Measurements from ENCODE around the gene EEFSEC. TPM values are rescaled to one million over a fixed set of nuclear protein-coding genes. Genes with fewer than 3 reads are reported as not detected.

EEFSEC gene
- total RNA-seq, 1 experiment from 2014 or later, result 9.5 TPM

GRCh38 chr3:128254967-128255366 lies 101.7 kb downstream of the EEFSEC start:
- Mint-ChIP-seq H3K27me3 (ENCODE audit: low read depth) (no peaks in the 10 kb centered on the region; the same call in 1 of the 2 replicates), H3K36me3 (ENCODE audit: insufficient read depth in 1 of 3, low read depth in 3 of 3) (peaks cover 6 to 8% (median 7%) of the 10 kb centered on the region in 3 experiments; a peak in 5 of 7 replicates), H3K4me1 (peaks cover 10 to 13% of the 10 kb centered on the region in 2 experiments), H3K4me3 (no peak overlapping the region), H3K27ac (peak overlapping the region in 2 of 3 experiments; percentile 23 to 73; a peak in 1 of 7 replicates), H3K9me3 (peaks cover 6% of the 10 kb centered on the region in 2 experiments; a peak in 4 of 5 replicates)
- no CpG with 5 or more reads among the region's 5 CpGs for WGBS (ENCODE audit: extremely low coverage, insufficient read length, low lambda C conversion rate)
- no peaks in the 10 kb centered on the region for H3K23me2 ChIP-seq (ENCODE audit: insufficient read length, low read depth, low read length, poor library complexity, severe bottlenecking)
- no peak overlapping the region for H3K4me2 ChIP-seq (ENCODE audit: insufficient read depth, insufficient read length, low read length)
- no peak overlapping the region for H2BK5ac ChIP-seq (ENCODE audit: insufficient read length, low read length)
- H4K8ac ChIP-seq (replicated peaks; ENCODE audit: insufficient read length, low read depth, low read length), result no peak overlapping the region
- H3K14ac ChIP-seq (ENCODE audit: insufficient read depth, low read length), result no peak overlapping the region
- H3K4ac ChIP-seq (ENCODE audit: low read depth, low read length), result no peak overlapping the region
- H3K27me3 ChIP-seq (ENCODE audit: insufficient read depth, low read length), result no peaks in the 10 kb centered on the region
- no peaks in the 10 kb centered on the region for H3K4me1 ChIP-seq (ENCODE audit: insufficient read depth, low read length)
- H2AK5ac ChIP-seq (ENCODE audit: insufficient read length, low read length), result no peak overlapping the region
- DNase-seq, result no peak
- H4K20me1 ChIP-seq (ENCODE audit: control insufficient read depth, insufficient read depth, insufficient read length), result no peaks in the 10 kb centered on the region
- H2BK12ac ChIP-seq (ENCODE audit: insufficient read length, low read depth, low read length), result no peak overlapping the region
- H3K9me3 ChIP-seq (ENCODE audit: control insufficient read depth, low read depth, low read length), result no peaks in the 10 kb centered on the region
- H4K91ac ChIP-seq (ENCODE audit: insufficient read length, low read depth, low read length), result no peak overlapping the region
- TF ChIP-seq CTCF (conservative IDR thresholded peaks at IDR 0.05), result peak; percentile 53
- H3K18ac ChIP-seq (ENCODE audit: insufficient read length, low read depth, low read length), result no peak overlapping the region
- no peaks in the 10 kb centered on the region for H3K79me1 ChIP-seq (ENCODE audit: insufficient read depth, low read depth, low read length, poor library complexity, severe bottlenecking)
- H3K27ac ChIP-seq (ENCODE audit: insufficient read length, low read depth, low read length), result no peak overlapping the region
- no peak overlapping the region for H3K23ac ChIP-seq (ENCODE audit: insufficient read length, low read depth, low read length)
- H3K9ac ChIP-seq (ENCODE audit: extremely low read depth, insufficient read length, low read length), result no peak overlapping the region
- H2BK20ac ChIP-seq (ENCODE audit: low read depth, low read length, poor library complexity, severe bottlenecking), result no peak overlapping the region
- no peak overlapping the region for H3T11ph ChIP-seq (ENCODE audit: low read length)
- no peak overlapping the region for H2AFZ ChIP-seq (ENCODE audit: low read length)
- H2BK120ac ChIP-seq (ENCODE audit: low read depth, low read length, poor library complexity, severe bottlenecking), result no peak overlapping the region
- no peak overlapping the region for H2BK15ac ChIP-seq (ENCODE audit: low read depth, low read length)
- H3K56ac ChIP-seq (ENCODE audit: insufficient read length, low read depth, low read length), result no peak overlapping the region
- H3K79me2 ChIP-seq (ENCODE audit: insufficient read depth, low read length), result no peaks in the 10 kb centered on the region
- H4K5ac ChIP-seq (ENCODE audit: insufficient read length, low read depth, low read length), result no peak overlapping the region
